Measurements from ENCODE around the gene GPC6.

DNA sequence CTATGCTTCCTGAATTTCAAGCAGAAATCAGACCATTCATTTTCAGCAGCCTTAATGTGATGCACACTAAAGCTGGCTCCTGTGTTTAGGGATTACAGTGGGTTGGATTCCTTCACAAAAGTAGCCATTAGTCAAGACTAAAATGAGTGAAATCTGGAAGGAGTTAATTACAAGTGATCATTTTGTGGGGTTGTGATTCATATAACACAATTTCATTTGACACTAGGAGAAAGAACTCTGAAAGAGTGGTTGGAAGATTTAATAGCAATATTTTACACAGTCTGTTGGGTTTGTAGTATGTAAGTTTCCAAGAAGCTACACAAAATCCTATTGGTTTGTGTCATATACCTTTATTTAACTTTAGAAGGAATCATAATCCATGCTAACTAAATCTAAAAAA lies 1015.9 kb downstream of the GPC6 start:
- TF ChIP-seq, protein P1, sequence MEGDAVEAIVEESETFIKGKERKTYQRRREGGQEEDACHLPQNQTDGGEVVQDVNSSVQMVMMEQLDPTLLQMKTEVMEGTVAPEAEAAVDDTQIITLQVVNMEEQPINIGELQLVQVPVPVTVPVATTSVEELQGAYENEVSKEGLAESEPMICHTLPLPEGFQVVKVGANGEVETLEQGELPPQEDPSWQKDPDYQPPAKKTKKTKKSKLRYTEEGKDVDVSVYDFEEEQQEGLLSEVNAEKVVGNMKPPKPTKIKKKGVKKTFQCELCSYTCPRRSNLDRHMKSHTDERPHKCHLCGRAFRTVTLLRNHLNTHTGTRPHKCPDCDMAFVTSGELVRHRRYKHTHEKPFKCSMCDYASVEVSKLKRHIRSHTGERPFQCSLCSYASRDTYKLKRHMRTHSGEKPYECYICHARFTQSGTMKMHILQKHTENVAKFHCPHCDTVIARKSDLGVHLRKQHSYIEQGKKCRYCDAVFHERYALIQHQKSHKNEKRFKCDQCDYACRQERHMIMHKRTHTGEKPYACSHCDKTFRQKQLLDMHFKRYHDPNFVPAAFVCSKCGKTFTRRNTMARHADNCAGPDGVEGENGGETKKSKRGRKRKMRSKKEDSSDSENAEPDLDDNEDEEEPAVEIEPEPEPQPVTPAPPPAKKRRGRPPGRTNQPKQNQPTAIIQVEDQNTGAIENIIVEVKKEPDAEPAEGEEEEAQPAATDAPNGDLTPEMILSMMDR (IDR thresholded peaks at IDR 0.05; ENCODE audit: insufficient read depth, low read depth, low read length) = no peak
- TF ChIP-seq EZH2 (IDR thresholded peaks at IDR 0.05; ENCODE audit: insufficient read depth, low read length) = no peak

Measured in astrocyte (in vitro differentiated cells and primary cell).